GM18519 (cell line): Measurements from ENCODE around the gene APLP1.
"Not testable (repeated sequence)": the region's sequence is repeated elsewhere in the genome, so short reads cannot be mapped to it uniquely, and the experiment has no call there.

Source experiments
- ATAC-seq: cut with Tn5 transposase; IDR thresholded peaks from one replicate; pipeline ENCODE4 v1.9.1; 2021; ENCODE audit warnings: mild to moderate bottlenecking, moderate library complexity; ENCODE audit not compliant: unreplicated experiment, low FRiP score

Gene APLP1

DNA sequence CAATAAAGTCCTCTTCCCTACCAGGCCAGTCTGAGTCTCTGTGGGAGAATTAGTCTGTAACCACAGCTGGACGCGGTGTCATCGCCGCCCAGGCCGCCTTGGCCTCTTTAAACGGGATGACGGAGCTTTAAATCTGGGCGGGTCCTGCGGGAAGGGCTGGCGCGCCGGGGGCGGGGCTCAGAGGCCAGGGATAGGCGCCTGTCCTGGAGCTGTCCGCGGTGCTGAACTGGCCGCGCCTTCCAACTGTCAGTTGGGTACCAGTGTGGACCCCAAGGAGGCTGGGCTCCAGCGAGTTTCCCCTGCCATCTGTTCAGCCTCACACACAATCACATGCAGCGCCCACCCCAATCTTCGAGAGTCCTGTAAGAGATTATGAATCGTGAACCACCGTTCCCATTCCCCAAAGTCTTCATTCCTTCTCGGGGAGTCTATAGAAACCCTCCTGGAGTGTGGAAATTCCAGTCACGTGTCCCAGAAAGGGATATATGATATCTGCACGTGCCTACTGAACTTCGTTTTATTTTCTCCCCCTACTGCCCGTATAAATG lies 11.5 kb downstream of the APLP1 start:
- ATAC-seq, result no peak

DNA sequence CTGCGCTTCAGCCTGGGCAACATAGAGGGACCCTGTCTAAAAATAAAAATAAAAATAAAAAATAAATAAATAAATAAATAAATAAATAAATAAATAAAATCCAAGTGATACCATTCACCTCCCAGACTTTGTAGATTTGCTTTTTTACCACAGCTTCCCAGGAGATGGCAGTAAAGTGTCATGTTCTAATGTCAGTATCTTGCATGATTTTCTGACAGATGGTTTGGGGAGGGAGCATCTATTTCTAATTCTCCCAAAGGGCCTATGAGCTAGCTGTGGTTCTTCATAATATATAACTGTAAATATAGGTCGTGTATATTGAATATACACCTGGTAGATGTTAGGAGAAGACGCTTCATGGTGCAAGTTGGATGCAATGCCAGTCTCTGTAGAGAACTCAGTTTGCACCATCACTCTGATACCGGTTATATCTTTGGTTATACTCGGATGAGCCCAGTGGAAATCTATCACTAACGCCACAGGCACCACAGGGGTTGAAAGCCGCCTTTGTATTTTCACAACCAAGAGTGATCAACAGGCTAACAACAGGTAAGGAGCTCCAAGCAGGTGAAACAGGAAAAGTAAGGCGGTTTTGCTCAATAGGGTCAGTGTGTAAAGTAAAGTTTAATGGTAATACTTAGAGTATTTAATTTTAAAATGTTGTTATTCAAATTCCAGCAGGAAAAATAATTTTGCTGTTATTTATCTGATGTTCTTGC lies 13.9 kb downstream of the APLP1 start:
- ATAC-seq, result no peak

DNA sequence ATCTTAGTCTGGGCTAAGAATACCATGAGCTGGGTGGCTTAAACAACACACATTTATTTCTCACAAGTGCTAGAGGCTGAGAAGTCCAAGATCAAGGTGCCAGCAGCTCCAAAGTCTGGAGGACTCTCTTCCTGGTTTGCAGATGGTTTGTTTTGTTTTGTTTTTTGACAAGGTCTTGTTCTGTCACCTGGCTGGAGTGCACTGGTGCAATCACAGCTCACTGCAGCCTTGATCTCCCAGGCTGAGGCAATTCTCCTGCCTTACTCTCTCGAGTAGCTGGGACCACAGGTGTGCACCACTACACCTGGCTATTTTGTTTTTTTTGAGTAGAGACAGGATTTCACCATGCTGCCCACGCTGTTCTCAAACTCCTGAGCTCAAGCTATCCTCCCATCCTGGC lies 15.5 kb downstream of the APLP1 start:
- no peak for ATAC-seq

DNA sequence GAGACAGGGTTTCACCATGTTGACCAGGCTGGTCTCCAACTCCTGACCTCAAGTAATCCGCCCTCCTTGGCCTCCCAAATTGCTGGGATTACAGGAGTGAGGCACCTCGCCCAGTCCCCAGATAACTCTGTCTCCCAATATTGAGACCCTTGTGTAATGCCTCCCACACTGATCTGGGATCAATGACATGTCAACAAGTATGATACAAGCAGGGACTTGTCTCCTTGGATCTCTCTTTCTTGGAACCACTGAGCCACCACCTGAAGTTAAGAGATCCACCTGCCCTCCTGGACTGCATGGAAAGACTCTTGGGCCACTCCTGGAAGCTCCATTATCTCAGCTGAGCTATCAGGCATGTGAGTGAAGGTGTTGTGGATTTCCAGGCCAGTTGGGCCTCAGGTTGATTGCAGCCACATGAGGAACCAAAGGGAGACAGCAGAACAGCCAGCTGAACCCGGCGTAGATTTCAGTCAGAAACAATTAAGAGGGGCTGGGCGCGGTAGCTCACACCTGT lies 16.9 kb downstream of the APLP1 start:
- ATAC-seq, result no peak

DNA sequence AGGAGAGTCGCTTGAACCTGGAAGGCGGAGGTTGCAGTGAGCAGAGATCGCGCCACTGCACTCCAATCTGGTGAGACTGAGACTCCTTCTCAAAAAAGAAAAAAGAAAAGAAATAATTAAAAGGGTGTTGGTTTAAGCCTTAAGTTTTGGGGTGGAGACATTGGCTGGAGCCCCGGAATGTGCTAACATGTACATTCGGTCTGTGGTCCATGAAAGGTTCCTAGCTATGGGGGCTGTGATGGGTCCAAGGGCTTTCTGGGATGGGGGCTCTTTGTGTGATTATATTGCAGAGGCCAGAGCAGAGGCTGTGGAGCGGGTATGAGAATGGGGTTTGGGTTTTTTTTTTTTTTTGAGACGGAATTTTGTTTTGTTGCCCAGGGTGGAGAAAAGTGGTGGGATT lies 17.5 kb downstream of the APLP1 start:
- ATAC-seq, result no peak

DNA sequence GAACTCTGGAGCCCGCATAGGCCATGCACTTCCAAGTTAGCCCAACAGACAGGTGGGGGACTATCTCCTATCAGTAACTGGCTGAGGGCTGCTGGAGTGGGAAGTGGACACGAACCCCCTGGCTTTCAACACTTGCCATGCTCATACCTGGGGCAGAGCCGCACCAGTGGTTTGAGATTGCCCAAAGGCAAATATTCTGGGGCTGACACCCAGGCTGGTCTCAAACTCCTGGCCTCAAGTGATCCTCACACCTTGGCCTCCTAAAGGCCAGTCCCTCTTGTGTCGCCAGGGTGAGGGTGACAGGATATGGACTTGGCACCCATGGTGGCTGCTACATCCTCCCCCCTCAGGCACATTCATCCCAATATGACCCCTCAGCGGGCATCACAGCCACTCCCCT lies 18.8 kb downstream of the APLP1 start:
- no peak for ATAC-seq

DNA sequence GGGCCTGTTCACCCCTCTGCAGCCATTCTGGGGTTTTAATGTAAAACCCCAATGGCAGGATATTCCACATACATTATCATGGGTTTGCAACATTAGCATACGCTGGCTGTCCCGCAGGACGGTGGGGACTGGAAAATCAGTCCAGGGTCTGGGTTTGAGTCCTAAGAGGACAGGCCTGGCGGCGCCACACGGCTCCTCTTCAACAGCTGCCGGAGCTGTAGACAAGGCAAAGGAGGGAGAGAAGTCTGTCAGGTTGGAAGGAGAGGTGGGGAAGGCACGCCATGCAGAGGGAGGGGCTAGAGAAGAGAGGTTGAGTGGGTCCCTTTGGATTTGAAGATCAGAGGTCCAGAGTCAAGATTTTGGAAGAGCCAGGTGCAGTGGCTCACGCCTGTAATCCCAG lies 20.0 kb downstream of the APLP1 start:
- no peak for ATAC-seq

DNA sequence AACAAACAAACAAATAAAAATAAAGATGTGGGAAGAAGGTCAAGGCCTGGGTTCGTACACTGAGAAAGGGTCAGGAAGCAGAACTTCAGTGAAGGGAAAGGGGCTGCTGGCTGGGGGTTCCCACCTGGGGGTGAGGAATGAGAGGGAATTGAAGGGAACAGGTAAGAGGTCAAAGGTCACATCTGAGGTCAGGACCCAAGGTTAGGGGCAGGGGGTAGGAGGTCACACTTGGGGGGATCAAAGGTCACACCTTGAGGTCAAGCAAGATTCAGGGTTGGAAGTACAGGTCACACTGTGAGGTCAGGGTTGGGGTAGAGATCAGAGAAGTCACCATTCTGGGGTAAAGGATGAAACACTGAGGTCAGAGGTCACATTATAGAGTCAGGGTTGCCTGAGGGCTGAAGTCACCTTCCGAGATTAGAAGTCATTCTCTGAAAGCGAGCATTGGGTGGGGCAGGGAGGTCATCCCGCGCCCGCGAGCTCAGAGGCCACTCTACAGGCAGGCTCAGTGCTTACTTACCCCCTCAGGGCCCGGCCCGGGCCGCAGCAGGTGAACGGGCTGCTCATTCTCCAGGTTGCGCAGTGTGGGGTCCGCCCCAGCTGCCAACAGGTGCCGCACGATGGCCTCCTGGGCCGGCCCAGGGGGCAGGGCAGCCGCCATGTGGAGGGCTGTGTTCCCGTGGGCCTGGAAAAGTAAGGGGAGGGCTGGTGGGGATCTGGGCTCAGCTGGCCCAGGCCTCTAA lies 21.2 kb downstream of the APLP1 start:
- ATAC-seq, result no peak

DNA sequence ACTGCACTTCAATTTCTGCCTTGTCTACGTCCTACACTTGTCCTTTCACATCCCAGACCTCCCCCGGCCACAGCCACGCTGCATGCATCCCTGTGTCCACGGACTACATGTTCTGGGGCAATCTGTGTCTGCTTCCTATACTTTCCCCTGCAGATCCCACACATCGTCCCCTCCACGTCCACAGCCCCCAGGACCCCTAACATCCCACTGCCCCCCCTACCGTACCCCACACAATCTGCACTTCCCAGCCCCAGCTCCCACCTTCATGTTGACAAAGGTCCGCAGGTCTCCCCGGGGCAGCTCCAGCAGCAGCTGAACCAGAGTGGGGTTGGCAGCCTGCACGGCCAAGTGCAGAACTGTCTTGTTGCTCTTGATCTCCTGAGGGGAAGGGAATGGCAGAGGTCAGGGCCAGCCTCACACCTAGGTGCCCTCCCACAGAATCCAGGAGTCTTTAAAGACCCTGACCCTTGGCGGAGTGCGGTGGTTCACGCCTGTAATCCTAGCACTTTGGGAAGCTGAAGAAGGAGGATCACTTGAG lies 21.8 kb downstream of the APLP1 start:
- no peak for ATAC-seq

DNA sequence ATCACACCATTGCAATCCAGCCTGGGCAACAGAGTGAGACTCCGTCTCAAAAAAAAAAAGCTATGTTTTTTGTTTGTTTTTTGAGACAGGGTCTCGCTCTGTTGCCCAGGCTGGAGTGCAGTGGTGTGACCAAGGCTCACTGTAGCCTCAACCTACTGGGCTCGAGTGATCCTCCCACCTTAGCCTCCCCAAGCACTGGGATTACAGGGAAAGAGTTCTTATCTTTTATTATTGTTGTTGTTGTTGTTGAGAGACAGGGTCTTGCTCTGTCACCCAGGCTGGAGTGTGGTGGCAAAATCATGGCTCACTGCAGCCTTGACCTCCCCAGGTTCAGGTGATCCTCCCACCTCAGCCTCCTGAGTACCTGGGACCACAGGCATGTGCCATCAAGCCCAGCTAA lies 23.4 kb downstream of the APLP1 start:
- ATAC-seq, result not testable (repeated sequence)

DNA sequence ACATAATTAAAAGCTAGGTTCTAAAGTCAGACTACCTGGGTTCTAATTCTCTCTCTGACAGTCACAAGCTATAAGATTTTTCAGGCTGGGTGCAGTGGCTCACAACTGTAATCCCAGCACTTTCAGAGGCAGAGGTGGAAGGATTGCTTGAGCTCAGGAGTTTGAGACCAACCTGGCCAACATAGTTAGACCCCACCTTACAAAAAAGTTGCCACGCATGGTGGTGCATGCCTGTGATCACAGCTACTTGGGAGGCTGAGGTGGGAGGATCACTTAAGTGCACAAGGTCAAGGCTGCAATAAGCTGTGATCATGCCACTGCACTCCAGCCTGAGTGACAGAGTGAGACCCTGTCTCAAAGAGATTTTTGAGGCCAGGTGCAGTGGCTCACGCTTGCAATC lies 26.0 kb downstream of the APLP1 start:
- ATAC-seq, result no peak

DNA sequence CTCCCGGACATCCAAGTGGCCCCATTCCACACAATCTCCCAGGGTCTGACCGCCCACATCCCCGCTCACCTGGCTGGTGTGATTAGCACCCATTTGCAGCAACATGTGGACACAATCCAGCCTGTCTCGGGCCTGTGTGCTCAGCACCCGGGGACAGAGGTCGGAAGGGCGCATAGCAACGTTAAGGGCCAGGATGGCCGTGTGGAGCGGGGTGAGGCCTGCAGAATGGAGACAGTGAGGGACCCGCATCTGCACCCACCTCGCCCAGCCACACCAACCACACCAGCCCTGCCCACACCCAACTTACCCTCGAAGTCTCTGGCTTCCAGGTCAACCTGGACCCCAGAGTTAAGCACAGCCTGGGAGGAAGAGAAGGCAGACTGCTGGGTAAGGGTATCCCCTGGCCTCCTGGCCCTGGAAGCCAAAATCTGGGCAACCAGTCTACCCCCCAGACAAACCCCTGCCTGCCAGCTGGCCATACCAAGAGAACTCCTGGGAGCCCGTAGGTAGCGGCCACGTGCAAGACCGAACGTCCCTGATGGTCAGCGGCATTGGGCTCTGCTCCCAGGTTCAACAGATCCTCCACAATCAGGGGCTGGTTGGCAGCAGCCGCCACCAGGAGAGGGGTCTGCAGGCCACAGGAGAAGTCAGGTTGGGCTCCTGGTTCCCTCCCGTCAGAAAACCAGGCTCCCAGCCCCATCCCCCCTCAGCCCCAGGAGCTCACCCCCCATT lies 27.7 kb downstream of the APLP1 start:
- ATAC-seq, result no peak

DNA sequence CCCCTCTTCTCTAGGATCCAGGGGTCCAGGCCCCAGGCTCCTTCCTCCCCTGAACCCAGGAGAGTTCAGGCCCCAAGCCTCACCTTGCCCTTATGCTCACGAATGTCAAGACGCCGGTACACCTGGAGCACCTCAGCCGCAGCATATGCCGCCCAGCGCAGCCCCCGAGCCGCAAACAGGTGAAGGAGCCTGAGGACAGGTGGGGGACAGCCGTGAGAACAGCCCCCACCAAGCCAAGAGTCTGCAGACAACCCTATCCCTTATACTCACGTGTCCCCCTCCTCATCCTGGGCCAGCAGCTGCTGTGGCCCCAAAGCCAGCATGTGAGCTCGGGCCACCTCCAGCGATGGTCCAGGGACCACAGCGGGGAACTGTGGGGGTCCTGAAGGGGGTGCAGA lies 28.3 kb downstream of the APLP1 start:
- ATAC-seq, result no peak

DNA sequence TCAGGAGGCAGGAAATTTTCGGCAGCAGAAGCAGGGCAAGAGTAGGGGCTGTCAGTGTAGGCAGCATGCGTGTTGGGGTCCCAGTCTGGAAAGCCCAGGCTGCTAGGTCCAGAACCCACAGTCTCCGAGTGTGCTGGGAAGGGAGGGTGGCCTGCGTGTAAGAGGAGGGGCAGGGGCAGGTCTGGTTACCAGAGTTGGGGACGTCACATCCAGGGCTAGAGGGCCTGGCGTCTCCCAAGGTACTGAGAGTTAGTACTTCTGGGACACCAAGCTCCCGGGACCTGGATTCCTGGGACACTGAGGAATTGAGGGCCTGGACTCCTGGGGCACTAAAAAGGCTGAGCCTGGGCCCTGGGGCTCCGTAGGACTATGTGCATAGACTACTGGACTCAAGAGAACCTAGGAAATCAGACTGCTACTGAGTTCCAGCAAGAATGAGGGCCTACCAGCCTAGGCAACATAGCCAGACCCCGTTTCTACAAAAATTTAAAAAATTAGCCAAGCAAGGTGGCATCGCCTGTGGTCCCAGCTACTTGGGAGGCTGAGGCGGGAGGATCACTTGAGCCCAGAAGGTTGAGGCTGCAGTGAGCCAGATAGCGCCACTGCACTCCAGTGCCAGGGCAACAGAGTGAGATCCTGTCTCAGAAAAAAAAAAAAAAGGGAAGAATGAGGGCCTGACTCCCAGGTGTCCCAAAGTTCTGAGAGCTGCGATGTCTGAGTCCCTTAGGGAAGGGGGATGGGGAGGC lies 29.5 kb downstream of the APLP1 start:
- no peak for ATAC-seq

DNA sequence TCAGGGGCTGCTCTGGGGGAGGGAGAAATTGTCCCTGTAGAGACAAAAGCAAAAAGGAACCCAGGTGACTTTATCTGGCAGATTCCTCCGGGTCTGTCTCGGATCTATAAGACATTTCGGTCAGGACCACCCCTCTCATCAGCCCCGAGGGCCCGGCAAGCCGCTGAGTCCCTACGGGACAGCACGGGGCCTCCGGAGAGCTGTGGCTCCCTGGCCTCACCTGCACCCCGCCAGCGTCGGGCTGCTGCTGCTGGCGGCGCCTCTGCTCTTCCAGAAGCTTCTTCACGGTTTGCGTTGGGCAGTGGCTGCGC lies 30.1 kb downstream of the APLP1 start:
- ATAC-seq, result no peak

DNA sequence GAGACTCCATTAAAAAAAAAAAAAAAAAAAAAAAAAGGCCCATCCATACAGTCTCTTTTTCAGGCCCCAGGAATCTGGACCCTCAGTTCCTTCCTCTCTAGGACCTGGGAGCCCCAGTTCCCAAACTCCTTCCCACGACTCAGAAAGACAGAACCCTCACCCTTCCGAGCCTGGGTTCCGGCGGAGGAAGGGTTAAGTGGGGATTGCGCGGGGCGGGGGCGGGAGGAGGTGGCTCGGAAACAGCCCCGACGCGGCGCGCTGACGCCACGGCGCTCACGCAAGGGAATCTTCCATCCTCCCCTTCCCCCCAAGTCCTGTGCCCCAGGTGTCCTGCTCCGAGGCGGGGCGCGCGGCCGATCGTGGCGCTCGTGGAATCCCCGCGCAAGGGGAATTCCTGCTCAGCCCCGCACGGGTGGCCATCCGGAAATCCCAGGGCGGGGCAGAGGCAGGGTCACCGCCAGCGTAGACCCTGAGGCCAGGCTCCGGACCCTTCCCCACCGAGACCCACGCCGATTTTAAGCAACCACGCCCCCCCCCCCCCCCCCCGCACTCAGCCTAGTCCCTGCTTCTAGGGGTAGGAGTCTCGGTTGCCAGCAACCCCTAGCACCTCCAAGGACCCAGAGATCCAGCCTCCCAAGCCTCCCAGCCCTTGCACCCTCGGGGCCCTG lies 31.3 kb downstream of the APLP1 start:
- ATAC-seq, result no peak

DNA sequence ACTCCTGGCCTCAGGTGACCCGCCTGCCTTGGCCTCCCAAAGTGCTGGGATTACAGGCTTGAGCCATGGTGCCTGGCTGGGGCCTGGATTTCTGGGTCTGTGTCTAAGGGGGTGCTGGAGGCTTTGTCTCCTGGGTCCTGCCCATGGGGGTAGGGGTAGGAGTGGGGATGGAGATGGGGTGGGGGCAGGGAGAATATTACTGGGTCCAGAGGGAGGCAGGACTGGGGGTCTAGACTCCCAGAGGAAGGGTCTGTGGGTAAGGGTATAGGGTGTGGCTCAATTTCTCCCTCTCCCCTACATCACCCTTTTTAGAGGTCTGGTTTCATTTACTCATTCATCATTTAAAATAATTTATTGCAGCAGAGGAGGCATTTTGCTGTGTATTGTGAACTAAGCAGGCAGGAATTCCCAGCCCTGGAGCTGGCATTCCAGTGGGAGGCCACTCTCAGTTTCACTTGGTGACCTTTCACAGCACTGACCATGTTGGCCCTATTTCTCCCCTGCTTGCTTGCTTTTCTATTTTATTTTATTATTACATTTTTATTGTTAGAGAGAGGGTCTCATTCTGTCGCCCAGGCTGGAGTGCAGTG lies 32.8 kb downstream of the APLP1 start:
- no peak for ATAC-seq

DNA sequence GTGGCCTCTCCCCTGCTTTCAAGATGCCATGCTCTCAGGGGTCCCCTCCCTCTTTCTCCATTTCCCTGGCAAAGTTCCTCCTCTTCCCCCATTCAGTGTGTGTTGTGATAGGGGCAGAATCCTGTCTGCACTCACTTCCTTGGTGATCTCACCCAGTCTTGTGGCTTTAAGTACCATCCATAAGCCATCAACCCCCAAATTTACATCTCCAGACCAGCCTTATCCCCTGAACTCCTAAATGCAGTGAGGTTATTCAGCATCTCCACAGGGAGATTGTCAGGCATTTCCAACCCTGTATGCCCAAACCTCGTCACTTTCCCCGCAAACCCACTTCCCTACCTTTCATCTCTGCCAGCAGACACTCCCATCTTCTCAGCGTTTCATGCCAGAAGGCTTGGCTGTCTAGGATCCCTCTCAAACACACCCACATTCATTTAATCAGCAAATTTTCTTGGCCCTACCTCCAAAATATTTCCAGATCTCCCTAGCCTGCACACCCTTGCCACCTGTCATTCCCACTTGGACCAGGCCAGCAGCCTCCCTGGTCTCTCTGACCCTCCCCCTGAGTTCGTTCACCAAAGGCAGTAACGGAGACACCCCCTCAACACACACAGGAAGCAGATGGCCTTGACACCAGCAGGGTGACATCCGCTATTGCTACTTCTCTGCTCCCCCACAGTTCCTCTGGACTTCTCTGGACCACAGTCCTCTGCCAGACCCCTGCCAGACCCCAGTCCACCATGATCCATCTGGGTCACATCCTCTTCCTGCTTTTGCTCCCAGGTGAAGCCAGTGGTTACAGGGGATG lies 33.7 kb downstream of the APLP1 start, which contains the start of gene HCST:
HCST (plus strand) TSS at position 676 of the 808 bp plus-strand sequence; CDS start at position 741, 65 bp downstream.
- no peak for ATAC-seq
